PC-3 (cell line): ENCODE results near the gene GLB1L2. TPM values are rescaled to one million over a fixed set of nuclear protein-coding genes. Genes with fewer than 3 reads are reported as not detected.

ENCODE experiments used
- ATAC-seq: fragments of 200-7000 bp; cut with Tn5 transposase; 2 replicates; pipeline ENCODE4 v1.9.1; 2020; ENCODE audit warnings: mild to moderate bottlenecking, moderate library complexity
- BruUV-seq: library from RNA; stranded (reverse); fragments of 400-500 nt; replicated peaks from 2 replicates; lab custom pipeline; 2021; lab: Mats Ljungman, UMichigan
- CTCF ChIA-PET: fragments of 300-600 bp; sonication (Branson Sonifier 250); formaldehyde crosslinking; loops from one replicate; lab custom pipeline; 2022; ENCODE audit warnings: antibody characterized with exemption; lab: Charles Lee
- POLR2A ChIA-PET: fragments of 300-600 bp; sonication (Branson Sonifier 250); formaldehyde crosslinking; loops from one replicate; lab custom pipeline; 2022; ENCODE audit warnings: antibody characterized with exemption; ENCODE audit not compliant: unreplicated experiment; lab: Charles Lee
- DNase-seq: peaks from one replicate; pipeline ENCODE4 v3.0.0-alpha.2; 2015
- H2AFZ ChIP-seq: fragments of 300-600 bp; sonication (generic); 2 replicates; pipeline ENCODE4 v1.6.0; 2016; ENCODE audit warnings: antibody characterized with exemption, low read length
- H3F3A ChIP-seq: fragments of 300-600 bp; sonication (generic); one replicate; pipeline ENCODE4 v1.6.0; 2017; ENCODE audit warnings: antibody characterized with exemption, low read length, control low read depth, mild to moderate bottlenecking; ENCODE audit not compliant: unreplicated experiment
- H3K27ac ChIP-seq: fragments of 300-600 bp; sonication (generic); 2 replicates; pipeline ENCODE4 v1.5.1; 2016; ENCODE audit warnings: mild to moderate bottlenecking, low read length
- H3K27me3 ChIP-seq: fragments of 300-600 bp; sonication (generic); 2 replicates; pipeline ENCODE4 v1.6.1; 2016; ENCODE audit warnings: low read length, mixed read lengths
- H3K36me3 ChIP-seq: fragments of 300-600 bp; sonication (generic); 2 replicates; pipeline ENCODE4 v1.6.1; 2016; ENCODE audit warnings: low read depth, mixed run types, low read length, mixed read lengths
- H3K4me1 ChIP-seq: fragments of 300-600 bp; sonication (generic); 2 replicates; pipeline ENCODE4 v1.5.1; 2016; ENCODE audit warnings: low read length; ENCODE audit not compliant: insufficient read depth
- H3K4me2 ChIP-seq: fragments of 300-600 bp; sonication (generic); 2 replicates; pipeline ENCODE4 v1.6.0; 2016; ENCODE audit warnings: low read length
- H3K4me3 ChIP-seq: fragments of 300-600 bp; sonication (generic); 2 replicates; pipeline ENCODE4 v1.5.1; 2016; ENCODE audit warnings: mild to moderate bottlenecking, low read length, mixed read lengths
- H3K79me2 ChIP-seq: fragments of 300-600 bp; sonication (generic); 2 replicates; pipeline ENCODE4 v1.6.1; 2017; ENCODE audit warnings: low read length, mixed read lengths
- H3K9ac ChIP-seq: fragments of 300-600 bp; sonication (generic); 2 replicates; pipeline ENCODE4 v1.6.0; 2016; ENCODE audit warnings: mild to moderate bottlenecking, low read length
- H3K9me2 ChIP-seq: fragments of 300-600 bp; sonication (generic); replicated peaks from 2 replicates; pipeline ENCODE4 v1.6.1; 2016; ENCODE audit warnings: mixed run types, low read length, mixed read lengths
- H3K9me3 ChIP-seq: fragments of 300-600 bp; sonication (generic); 2 replicates; pipeline ENCODE4 v1.6.1; 2016; ENCODE audit warnings: low read length, mixed read lengths
- H4K20me1 ChIP-seq: fragments of 300-600 bp; sonication (generic); 2 replicates; pipeline ENCODE4 v1.6.1; 2016; ENCODE audit warnings: low read length, mixed read lengths
- EZH2 ChIP-seq: fragments of 300-600 bp; sonication (generic); IDR thresholded peaks from one replicate; pipeline ENCODE4 v1.6.1; 2017; ENCODE audit warnings: antibody characterized with exemption, mild to moderate bottlenecking, low read length; ENCODE audit not compliant: unreplicated experiment
- EZH2phosphoT487 ChIP-seq: fragments of 300-600 bp; sonication (generic); IDR thresholded peaks from 2 replicates; pipeline ENCODE4 v1.6.1; 2018; ENCODE audit warnings: mild to moderate bottlenecking, antibody characterized with exemption, low read length, borderline replicate concordance
- intact Hi-C: fragments of 100-400 bp; cut with micrococcal nuclease; formaldehyde crosslinking; loops from 2 replicates; pipeline ENCODE4 v1.9.0; 2023
- total RNA-seq: library from RNA; depleted of rRNA; stranded (reverse); fragments of >200 nt; gene quantifications from 2 replicates; pipeline ENCODE4 v1.2.3, GENCODE V29; 2014
- TF ChIP-seq, protein P1 (sequence below): fragments of 300-600 bp; sonication (generic); conservative IDR thresholded peaks from 2 replicates; pipeline ENCODE4 v1.5.1; 2017; ENCODE audit warnings: antibody characterized with exemption, low read depth, mild to moderate bottlenecking, low read length

GLB1L2 gene
- total RNA-seq, 1 experiment from 2014 or later: 0.62 TPM

DNA sequence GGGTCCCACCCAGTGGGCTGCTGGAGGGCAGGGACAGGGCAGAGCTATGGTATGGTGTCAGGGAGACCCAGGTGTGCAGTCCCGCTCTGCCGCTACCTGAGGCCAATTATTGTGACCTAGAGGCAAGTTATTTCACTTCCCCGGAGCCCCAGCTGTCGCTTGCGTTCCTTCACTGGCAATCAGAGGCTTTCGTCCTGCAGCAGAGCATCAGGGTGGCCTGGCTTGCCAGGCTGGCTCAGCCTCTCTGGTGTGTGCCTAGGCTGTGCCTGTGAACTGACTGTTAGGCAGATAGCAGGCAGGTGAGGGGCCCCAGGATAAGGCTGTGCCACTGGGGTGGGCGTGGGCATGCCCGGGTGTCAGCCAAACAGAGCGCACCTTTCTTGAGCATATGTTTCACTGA, 31.4 kb downstream of the GLB1L2 start:
- Histone ChIP-seq H3F3A (no peaks in the 10 kb centered on the region), H2AFZ (no peak overlapping the region), H3K4me2 (no peak overlapping the region), H3K9me3 (no peaks in the 10 kb centered on the region), H3K9ac (no peak overlapping the region), H3K27ac (no peak overlapping the region), H3K36me3 (no peaks in the 10 kb centered on the region), H4K20me1 (no peaks in the 10 kb centered on the region; the same call in 1 of the 2 replicates), H3K9me2 (no peaks in the 10 kb centered on the region), H3K4me3 (no peak overlapping the region), H3K27me3 (peaks cover 16% of the 10 kb centered on the region), H3K79me2 (no peaks in the 10 kb centered on the region), H3K4me1 (no peaks in the 10 kb centered on the region)
- intact Hi-C loops: no loop called here
- ChIA-PET CTCF (no interaction called here), POLR2A (no interaction called here)
- BruUV-seq: no TSS peak
- no peak for ATAC-seq
- no peak for DNase-seq
- TF ChIP-seq EZH2: no peak
- TF ChIP-seq, protein P1, sequence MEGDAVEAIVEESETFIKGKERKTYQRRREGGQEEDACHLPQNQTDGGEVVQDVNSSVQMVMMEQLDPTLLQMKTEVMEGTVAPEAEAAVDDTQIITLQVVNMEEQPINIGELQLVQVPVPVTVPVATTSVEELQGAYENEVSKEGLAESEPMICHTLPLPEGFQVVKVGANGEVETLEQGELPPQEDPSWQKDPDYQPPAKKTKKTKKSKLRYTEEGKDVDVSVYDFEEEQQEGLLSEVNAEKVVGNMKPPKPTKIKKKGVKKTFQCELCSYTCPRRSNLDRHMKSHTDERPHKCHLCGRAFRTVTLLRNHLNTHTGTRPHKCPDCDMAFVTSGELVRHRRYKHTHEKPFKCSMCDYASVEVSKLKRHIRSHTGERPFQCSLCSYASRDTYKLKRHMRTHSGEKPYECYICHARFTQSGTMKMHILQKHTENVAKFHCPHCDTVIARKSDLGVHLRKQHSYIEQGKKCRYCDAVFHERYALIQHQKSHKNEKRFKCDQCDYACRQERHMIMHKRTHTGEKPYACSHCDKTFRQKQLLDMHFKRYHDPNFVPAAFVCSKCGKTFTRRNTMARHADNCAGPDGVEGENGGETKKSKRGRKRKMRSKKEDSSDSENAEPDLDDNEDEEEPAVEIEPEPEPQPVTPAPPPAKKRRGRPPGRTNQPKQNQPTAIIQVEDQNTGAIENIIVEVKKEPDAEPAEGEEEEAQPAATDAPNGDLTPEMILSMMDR: no peak

DNA sequence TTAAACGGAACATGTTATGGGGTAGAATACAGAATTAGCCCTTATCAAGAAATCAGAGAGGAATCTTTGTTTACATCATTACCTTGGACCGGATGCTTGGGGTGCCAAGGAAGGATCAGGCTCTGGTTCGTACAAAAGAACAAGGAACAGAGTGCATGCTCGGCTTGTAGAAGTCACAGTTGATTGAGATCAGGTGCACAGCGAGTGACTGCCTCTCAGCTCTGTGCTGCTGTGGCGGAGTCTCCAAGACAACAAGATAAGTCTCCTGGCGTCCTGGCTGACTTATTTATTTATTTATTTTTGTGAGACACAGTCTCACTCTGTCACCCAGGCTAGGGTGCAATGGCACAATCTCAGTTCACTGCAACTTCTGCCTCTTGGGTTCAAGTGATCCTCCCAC, 31.8 kb downstream of the GLB1L2 start:
- TF ChIP-seq EZH2 (no peak), EZH2phosphoT487 (no peak)
- TF ChIP-seq, protein P1: no peak
- Histone ChIP-seq H3K9me2 (no peaks in the 10 kb centered on the region), H3K9me3 (no peaks in the 10 kb centered on the region), H3K4me3 (no peak overlapping the region), H3K36me3 (no peaks in the 10 kb centered on the region), H3K4me1 (no peaks in the 10 kb centered on the region), H3K9ac (no peak overlapping the region), H3K27ac (no peak overlapping the region), H4K20me1 (no peaks in the 10 kb centered on the region; the same call in 1 of the 2 replicates), H3K27me3 (peaks cover 17% of the 10 kb centered on the region), H3F3A (no peaks in the 10 kb centered on the region), H2AFZ (no peak overlapping the region), H3K79me2 (no peaks in the 10 kb centered on the region), H3K4me2 (no peak overlapping the region)
- intact Hi-C loops: no loop called here
- CTCF ChIA-PET: no interaction called here
- DNase-seq: no peak
- ATAC-seq: no peak
- BruUV-seq: no TSS peak
- POLR2A ChIA-PET: no interaction called here

DNA sequence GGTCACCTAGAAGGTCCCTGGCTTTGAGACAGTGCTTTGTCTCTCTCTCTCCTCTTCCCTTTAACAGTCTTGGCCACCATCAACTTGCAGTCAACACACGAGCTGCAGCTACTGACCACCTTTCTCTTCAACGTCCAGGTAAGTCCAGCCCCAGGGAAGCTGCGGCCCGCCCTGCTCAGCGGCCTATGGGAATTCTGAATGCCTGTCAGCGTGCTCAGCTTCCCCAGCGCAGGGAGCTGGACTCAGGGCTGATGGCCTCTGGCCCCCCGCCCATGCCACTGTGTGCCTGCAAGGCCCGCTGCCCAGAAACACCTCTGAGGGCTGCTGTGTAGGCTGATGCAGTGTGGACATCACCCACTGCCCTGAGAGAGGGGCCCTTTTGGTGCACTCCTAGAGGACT, 32.5 kb downstream of the GLB1L2 start:
- H3K9me2 ChIP-seq: no peaks in the 10 kb centered on the region
- peaks cover 20% of the 10 kb centered on the region for H3K27me3 ChIP-seq
- no peaks in the 10 kb centered on the region for H3K36me3 ChIP-seq
- ATAC-seq: no peak
- POLR2A ChIA-PET: no interaction called here
- H3K79me2 ChIP-seq: no peaks in the 10 kb centered on the region
- no peak overlapping the region for H2AFZ ChIP-seq
- no peak overlapping the region for H3K4me2 ChIP-seq
- no peaks in the 10 kb centered on the region; the same call in 1 of the 2 replicates for H4K20me1 ChIP-seq
- TF ChIP-seq, protein P1: no peak
- no peak for TF ChIP-seq EZH2phosphoT487
- no peak for TF ChIP-seq EZH2
- CTCF ChIA-PET: no interaction called here
- BruUV-seq: no TSS peak
- no peaks in the 10 kb centered on the region for H3K4me1 ChIP-seq
- H3K27ac ChIP-seq: no peak overlapping the region
- H3K9me3 ChIP-seq: no peaks in the 10 kb centered on the region
- H3K9ac ChIP-seq: no peak overlapping the region
- intact Hi-C loops: no loop called here
- no peaks in the 10 kb centered on the region for H3F3A ChIP-seq
- H3K4me3 ChIP-seq: no peak overlapping the region
- no peak for DNase-seq
